Gastroesophageal sphincter (tissue), 4 donors: ENCODE results near the gene SLC25A12. TPM values are rescaled to one million over a fixed set of nuclear protein-coding genes. Genes with fewer than 3 reads are reported as not detected.
A peak's percentile ranks its signal among the peaks of the same experiment; 100 is the strongest.

Experiments
- ATAC-seq: fragments of 150-250 bp; one replicate; pipeline ENCODE4 v1.9.1; 2016; ENCODE audit warnings: mild to moderate bottlenecking, moderate library complexity
- H3K27ac ChIP-seq, 4 donors: fragments of 200-600 bp; sonication (generic) in 3 of 4; 1 replicate in 3 of 4; 2 replicates in 1 of 4; pipeline ENCODE4 v1.5.1; 2016 to 2019
- H3K27me3 ChIP-seq: fragments of 200-600 bp; sonication (generic); one replicate; pipeline ENCODE4 v1.5.1; 2019
- H3K36me3 ChIP-seq, 2 donors: fragments of 200-600 bp; sonication (generic); one replicate each; pipeline ENCODE4 v1.5.1; 2019; ENCODE audit warnings: control low read depth in 1 of 2
- H3K4me1 ChIP-seq, 3 donors: fragments of 200-600 bp; sonication (generic); 1 replicate in 2 of 3; 2 replicates in 1 of 3; pipeline ENCODE4 v1.5.1; 2016 to 2019; ENCODE audit warnings: control low read depth in 2 of 3
- H3K4me3 ChIP-seq, 2 donors: fragments of 200-600 bp; sonication (generic); one replicate each; pipeline ENCODE4 v1.5.1; 2019; ENCODE audit warnings: mild to moderate bottlenecking in 1 of 2, moderate library complexity in 1 of 2
- H3K9me3 ChIP-seq, 3 donors: fragments of 200-600 bp; sonication (generic); one replicate each; pipeline ENCODE4 v1.5.1; 2017 to 2019; ENCODE audit warnings: control low read depth in 2 of 3
- CTCF ChIP-seq, 4 experiments: fragments of 200-600 bp in 2 of 4; fragments of 450-650 bp in 2 of 4; sonication (generic) in 1 of 4; IDR thresholded peaks; one replicate each; pipeline ENCODE4 v1.5.1; 2017 to 2019; ENCODE audit warnings: antibody characterized with exemption in 4 of 4, mild to moderate bottlenecking in 2 of 4, moderate library complexity in 2 of 4
- EP300 ChIP-seq: sonication (generic); formaldehyde crosslinking; IDR thresholded peaks from one replicate; pipeline ENCODE4 v1.6.1; 2017; ENCODE audit warnings: antibody characterized with exemption, mild to moderate bottlenecking
- POLR2A ChIP-seq, 2 donors: fragments of 450-650 bp; IDR thresholded peaks; one replicate each; pipeline ENCODE4 v1.6.1; 2017; ENCODE audit warnings: antibody characterized with exemption in 2 of 2, mild to moderate bottlenecking in 2 of 2, moderate library complexity in 1 of 2
- POLR2AphosphoS5 ChIP-seq: sonication (generic); formaldehyde crosslinking; IDR thresholded peaks from one replicate; pipeline ENCODE4 v1.6.1; 2017; ENCODE audit warnings: antibody characterized with exemption
- WGBS, 2 donors: methylation state at CpG; one replicate each; pipeline ENCODE4 v1.1.5; 2018; ENCODE audit warnings: low coverage in 1 of 2; 5-methylcytosine and 5-hydroxymethylcytosine counted together
- total RNA-seq, 4 donors: library from RNA; depleted of rRNA; stranded (reverse); fragments of >200 nt; gene quantifications; one replicate each; pipeline ENCODE4 v1.1.0, GENCODE V29; 2016

Gene SLC25A12
- total RNA-seq, 4 donors from 2014 or later: 54.9 to 82.7 (median 70.5) TPM

- TF ChIP-seq EP300 (no peak), POLR2AphosphoS5 (peak; percentile 37)
- Histone ChIP-seq H3K4me3 (no peak overlapping the region), H3K4me1 (peaks cover 5 to 75% (median 14%) of the 10 kb centered on the region in 3 donors), H3K27me3 (no peaks in the 10 kb centered on the region), H3K27ac (peak overlapping the region; percentile 72 to 82 (median 78)), H3K9me3 (no peaks in the 10 kb centered on the region), H3K36me3 (peaks cover 0 to 10% of the 10 kb centered on the region in 2 donors)
- ATAC-seq: peak; percentile 79
- WGBS, 2 donors: 8 to 18% methylated on average over 2 of the region's 2 CpGs
These were observed 15.5 kb downstream of the SLC25A12 start for GRCh38 chr2:171878481-171878993.

- Histone ChIP-seq H3K36me3 (peaks cover 0 to 10% of the 10 kb centered on the region in 2 donors), H3K27ac (peak overlapping the region in 1 of 4 donors; percentile 79), H3K9me3 (no peaks in the 10 kb centered on the region), H3K4me1 (peaks cover 5 to 49% (median 12%) of the 10 kb centered on the region in 3 donors), H3K4me3 (no peak overlapping the region), H3K27me3 (no peaks in the 10 kb centered on the region)
- TF ChIP-seq POLR2AphosphoS5: no peak
- TF ChIP-seq POLR2A (IDR thresholded peaks at IDR 0.05): no peak
- no peak for ATAC-seq
- WGBS, 2 donors: 79 to 89% methylated on average over 8 to 12 of the region's 12 CpGs
These were observed 19.1 kb downstream of the SLC25A12 start for GRCh38 chr2:171874963-171875362.

GRCh38 chr2:171874517-171874916 lies 19.5 kb downstream of the SLC25A12 start:
- peaks cover 3 to 45% (median 10%) of the 10 kb centered on the region in 3 donors for H3K4me1 ChIP-seq
- TF ChIP-seq POLR2AphosphoS5 (no peak), CTCF (IDR thresholded peaks at IDR 0.05) (no peak), EP300 (no peak), POLR2A (IDR thresholded peaks at IDR 0.05) (no peak)
- H3K4me3 ChIP-seq: no peak overlapping the region
- WGBS, 2 donors: 91 to 100% methylated on average over 1 of the region's 1 CpG
- ATAC-seq: no peak
- no peak overlapping the region for H3K27ac ChIP-seq
- no peaks in the 10 kb centered on the region for H3K27me3 ChIP-seq
- H3K36me3 ChIP-seq: peaks cover 0 to 10% of the 10 kb centered on the region in 2 donors
- H3K9me3 ChIP-seq: no peaks in the 10 kb centered on the region

GRCh38 chr2:171864357-171864985 lies 29.6 kb downstream of the SLC25A12 start:
- Histone ChIP-seq H3K9me3 (no peaks in the 10 kb centered on the region), H3K27ac (no peak overlapping the region), H3K4me3 (no peak overlapping the region), H3K27me3 (no peaks in the 10 kb centered on the region), H3K4me1 (peaks cover 0 to 7% (median 0%) of the 10 kb centered on the region in 3 donors), H3K36me3 (peaks cover 0 to 16% of the 10 kb centered on the region in 2 donors)
- TF ChIP-seq CTCF (IDR thresholded peaks at IDR 0.05) (no peak), POLR2AphosphoS5 (no peak), EP300 (no peak), POLR2A (IDR thresholded peaks at IDR 0.05) (no peak)
- ATAC-seq: no peak
- WGBS, 2 donors: 88 to 93% methylated on average over 5 of the region's 5 CpGs

- ATAC-seq: no peak
- Histone ChIP-seq H3K27me3 (no peaks in the 10 kb centered on the region), H3K4me3 (no peak overlapping the region), H3K4me1 (peaks cover 0 to 7% (median 0%) of the 10 kb centered on the region in 3 donors), H3K36me3 (peaks cover 0 to 5% of the 10 kb centered on the region in 2 donors), H3K9me3 (no peaks in the 10 kb centered on the region), H3K27ac (no peak overlapping the region)
- TF ChIP-seq CTCF (IDR thresholded peaks at IDR 0.05): no peak
- WGBS, 2 donors: 79 to 97% methylated on average over 2 to 3 of the region's 3 CpGs
These were observed 31.5 kb downstream of the SLC25A12 start for GRCh38 chr2:171862501-171862900.

GRCh38 chr2:171858397-171858958 lies 35.6 kb downstream of the SLC25A12 start:
- ATAC-seq: no peak
- WGBS, 2 donors: 72 to 75% methylated on average over 2 of the region's 2 CpGs
- H3K4me1 ChIP-seq: peaks cover 0 to 6% (median 0%) of the 10 kb centered on the region in 3 donors
- no peak overlapping the region for H3K27ac ChIP-seq
- no peak overlapping the region for H3K4me3 ChIP-seq
- TF ChIP-seq CTCF (IDR thresholded peaks at IDR 0.05) (no peak), EP300 (no peak), POLR2A (IDR thresholded peaks at IDR 0.05) (no peak), POLR2AphosphoS5 (peak; percentile 21)
- no peaks in the 10 kb centered on the region for H3K9me3 ChIP-seq
- no peaks in the 10 kb centered on the region for H3K27me3 ChIP-seq
- H3K36me3 ChIP-seq: peaks cover 0 to 14% of the 10 kb centered on the region in 2 donors
